ENCODE data around the gene GPX5. TPM values are rescaled to one million over a fixed set of nuclear protein-coding genes. Genes with fewer than 3 reads are reported as not detected.
"Not testable (repeated sequence)": the region's sequence is repeated elsewhere in the genome, so short reads cannot be mapped to it uniquely, and the experiment has no call there.

GPX5 gene
- total RNA-seq, 1 donor from 2014 or later = not detected

DNA sequence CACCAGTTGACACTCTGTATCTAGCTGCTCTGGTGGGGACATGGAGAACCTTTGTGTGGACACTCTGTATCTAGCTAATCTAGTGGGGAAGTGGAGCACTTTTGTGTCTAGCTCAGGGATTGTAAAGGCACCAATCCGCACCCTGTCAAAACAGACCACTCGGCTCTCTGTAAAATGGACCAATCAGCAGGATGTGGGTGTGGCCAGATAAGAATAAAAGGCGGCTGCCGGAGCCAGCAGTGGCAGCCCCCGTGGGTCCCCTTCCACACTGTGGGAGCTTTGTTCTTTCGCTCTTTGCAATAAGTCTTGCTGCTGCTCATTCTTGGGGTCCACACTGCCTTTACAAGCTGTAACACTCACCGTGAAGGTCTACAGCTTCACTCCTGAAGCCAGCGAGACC is 13.3 kb upstream of the GPX5 start:
- ATAC-seq; DNase-seq (ENCODE audit: low spot score): not testable (repeated sequence)

DNA sequence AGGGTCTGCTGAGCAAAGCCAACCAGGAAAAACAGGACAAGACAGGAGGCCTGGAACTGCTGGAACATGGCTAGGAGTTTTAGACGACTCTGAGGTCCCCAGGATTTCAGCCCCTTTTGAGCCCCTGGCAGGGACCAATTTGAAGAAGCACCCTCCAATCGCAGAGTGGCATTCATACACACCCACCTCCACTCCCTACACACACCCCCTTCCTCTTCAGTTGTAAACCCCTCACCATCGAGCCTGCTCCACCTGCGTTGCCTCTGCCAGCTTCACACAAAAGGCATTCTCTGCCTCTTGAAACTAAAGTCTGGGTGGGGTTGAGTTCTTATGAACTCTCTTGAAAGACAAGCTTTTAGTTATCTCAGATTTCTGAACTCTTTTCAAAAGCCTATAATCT is 10.0 kb upstream of the GPX5 start, which contains the start of gene GPX6:
GPX6 (minus strand) TSS at position 118 of the 400 bp plus-strand sequence; CDS start at position 68, 50 bp downstream.
- ATAC-seq (no peak), DNase-seq (ENCODE audit: low spot score) (no peak)

DNA sequence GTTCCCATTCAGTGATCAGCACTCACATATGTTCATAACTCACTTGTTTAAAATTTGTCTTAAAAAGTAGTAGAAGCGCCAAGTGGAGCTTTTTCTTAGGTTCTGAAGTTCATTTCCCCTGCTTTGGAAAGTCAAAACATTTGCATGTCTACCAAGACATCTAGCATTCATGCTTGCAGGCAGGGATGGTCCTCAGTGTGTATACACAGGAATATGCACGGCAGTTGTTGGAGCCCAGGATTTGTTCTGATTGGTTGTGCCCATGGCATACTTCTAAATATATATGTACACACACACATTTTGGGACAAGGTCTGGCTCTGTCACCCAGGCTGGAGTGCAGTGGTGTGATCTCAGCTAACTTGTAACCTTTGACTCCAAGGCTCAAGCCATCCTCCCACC is 7.7 kb upstream of the GPX5 start:
- ATAC-seq (no peak), DNase-seq (ENCODE audit: low spot score) (no peak)

DNA sequence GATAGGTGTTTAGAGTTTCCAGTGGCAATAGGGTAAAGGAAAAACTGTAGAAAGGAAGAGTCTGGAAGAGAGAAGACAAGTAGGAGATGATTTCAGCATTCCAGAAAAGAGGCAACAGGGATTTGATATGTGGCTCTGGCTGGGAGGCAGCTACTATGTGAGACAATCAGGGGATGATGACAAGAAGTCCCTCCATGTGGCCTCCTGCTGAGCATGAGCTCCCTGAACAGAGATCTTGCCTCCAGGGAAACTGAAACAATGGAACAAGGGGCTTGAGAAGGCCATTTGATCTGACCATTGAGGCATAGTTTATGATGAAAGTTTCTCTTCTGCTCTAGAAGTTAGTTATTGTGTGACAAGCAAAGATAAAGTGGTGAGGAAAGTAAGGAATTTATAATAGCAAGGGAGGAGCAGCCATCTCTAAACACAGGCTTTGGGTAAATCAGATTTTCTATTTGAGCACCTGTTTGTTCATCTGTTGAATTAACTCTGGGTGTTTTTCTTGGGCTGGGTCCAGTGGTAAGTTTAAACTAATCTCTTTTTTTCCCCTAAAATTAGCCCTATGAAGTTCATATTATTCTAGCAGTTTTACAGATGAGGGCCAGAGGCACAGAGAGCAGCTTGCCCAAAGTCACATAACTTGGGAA is 3.0 kb upstream of the GPX5 start:
- DNase-seq (ENCODE audit: low spot score) (no peak), ATAC-seq (no peak)

DNA sequence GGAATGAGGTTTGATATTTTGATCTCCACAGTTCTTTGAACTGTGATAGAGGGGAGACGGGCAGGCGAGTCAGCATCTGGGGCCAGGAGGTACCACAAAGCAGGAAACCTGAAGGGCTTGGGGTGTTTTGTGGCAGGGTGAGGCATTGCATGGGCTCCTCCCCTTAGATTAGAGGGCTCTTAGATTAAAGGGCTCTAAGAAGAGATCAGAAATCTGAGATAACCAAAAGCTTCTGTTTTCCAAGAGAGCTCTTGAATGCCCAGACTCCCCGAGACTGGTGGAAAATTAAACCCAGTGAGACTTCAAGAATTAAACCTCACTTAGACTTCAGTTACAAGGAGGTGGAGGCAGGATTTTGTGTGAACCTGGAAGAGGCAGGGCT is 2.4 kb upstream of the GPX5 start:
- ATAC-seq (no peak), DNase-seq (ENCODE audit: low spot score) (no peak)

DNA sequence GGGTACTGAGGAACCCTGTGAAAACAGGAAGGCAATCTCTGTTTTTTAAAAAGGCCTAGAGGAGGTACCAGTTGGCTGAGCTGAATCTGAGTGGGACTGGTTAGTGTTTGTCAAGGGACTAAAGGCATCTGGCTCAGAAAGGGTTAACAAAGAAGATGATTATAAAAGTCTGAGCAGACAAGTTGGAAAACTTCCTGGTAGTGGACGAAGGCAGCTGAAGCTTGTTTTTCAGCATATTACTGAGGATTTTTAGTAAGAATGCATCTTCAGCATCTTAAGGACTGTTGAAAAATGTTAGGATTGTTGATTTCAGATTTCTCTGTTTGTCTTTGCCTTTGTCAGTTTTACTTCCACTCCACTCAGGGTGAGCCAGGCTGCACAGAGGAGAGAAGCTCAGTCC is 5.1 kb downstream of the GPX5 start:
- no peak for ATAC-seq
- no peak for DNase-seq (ENCODE audit: low spot score)

DNA sequence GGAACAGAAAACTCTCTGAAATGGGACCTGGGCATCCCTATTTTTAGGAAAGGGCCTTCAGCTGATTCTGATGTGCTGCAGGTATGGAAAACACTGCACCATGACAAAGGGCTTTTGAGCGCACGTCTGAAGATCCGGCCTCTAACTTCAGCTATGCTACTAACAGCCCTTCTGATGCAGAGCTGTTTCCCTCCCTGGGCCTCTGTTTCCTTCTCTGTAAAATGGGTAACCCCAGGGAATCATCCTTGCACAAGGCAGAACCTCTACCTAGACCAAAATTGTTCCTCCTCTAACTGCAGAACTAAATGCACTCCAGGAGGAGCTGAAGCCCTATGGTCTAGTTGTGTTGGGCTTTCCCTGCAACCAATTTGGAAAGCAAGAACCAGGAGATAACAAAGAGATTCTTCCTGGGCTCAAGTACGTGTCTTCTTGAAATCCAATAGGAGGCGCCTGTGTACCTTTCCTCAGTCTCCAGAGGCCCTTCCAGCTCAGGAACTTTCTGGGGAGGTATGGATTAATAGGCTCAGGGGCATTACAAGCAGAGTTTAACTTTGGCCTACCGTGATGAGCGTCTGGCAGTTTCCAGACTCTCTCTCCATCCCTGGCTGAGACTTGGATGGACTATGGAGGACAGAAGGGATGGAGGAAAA is 5.9 kb downstream of the GPX5 start:
- DNase-seq (ENCODE audit: low spot score) (no peak), ATAC-seq (no peak)

DNA sequence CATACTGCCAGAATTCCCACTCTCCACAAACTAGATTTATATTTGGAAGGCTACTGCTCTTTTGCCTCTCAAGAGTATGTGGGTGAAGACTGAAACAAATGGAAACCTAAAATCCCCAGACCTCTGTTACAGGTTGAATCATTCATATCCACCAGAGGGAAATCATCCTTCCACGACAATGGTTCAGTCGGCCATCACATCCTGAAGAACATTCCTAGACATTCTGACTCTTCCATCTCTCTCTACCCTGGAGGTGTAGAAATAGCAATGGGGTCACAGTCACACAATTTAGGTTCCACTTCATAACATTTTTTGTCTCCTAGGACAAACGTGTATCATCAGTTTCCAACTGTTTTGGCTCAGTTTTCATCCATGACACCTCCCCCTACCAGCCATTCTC is 8.6 kb downstream of the GPX5 start:
- ATAC-seq (no peak), DNase-seq (ENCODE audit: low spot score) (no peak)

DNA sequence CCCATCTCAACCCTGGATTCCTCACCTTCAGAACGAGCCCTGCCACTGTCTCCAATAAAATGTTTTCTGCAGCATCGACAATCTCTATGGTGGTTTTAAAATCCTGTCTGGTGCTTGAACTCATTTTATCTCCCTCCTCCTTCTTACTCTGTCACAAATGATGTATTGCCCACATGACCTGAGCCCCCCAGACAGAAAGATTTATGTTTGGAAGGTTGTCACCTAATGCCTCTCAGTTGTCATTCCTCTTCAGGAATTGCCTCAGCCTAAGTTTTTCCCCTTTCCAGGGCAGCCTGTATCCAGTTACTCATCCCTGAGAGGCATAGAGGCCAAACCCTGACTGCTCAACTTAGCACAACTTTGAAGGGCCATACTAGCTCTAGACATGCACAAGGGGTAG is 9.2 kb downstream of the GPX5 start:
- ATAC-seq (no peak), DNase-seq (ENCODE audit: low spot score) (no peak)

DNA sequence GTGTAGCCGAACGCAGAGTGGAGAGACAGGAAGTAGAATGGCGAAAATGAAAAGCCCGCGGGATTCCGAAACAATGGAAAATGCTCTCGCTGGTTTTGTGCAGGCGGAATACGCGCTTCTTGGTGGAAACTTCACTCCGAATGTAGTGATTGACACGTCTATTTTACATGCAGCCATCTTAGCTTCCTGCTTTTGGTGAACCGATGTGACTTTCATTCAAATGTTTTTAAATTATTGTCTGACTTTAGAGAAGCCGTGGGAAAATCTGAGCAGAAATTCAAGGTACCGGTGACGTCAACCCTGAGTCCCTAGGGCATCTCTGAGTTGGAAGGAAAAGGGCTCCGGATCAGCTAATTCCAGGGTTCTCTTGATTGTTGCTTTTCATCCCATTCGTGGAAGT is 11.4 kb downstream of the GPX5 start:
- DNase-seq (ENCODE audit: low spot score) = no peak
- ATAC-seq = no peak

DNA sequence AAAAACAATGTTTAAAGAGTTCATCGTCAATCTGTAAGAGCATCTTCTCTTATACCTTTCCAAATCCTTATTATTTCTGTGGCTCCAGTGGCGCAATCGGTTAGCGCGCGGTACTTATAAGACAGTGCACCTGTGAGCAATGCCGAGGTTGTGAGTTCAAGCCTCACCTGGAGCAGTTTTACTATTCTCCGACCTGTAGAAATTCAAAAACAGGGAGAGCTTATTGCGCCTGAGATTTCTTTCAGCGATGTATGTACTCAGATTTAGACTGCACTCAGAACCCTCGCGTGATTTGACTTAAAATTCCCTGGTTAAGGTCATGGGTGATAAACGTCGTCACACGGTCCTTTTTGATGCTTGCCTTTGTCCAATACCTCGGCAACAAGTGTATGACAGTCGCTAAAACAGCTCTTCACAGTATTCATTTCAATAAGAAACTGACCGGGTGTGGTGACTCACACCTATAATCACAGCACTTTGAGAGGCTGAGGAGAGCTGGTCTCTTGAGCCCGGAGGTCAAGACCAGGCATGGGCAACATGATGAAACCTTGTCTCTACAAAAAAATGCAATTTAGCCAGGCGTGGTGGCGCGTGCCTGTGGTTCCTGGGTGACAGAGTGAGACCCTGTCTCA is 11.9 kb downstream of the GPX5 start:
- DNase-seq (ENCODE audit: low spot score) (no peak), ATAC-seq (no peak)

DNA sequence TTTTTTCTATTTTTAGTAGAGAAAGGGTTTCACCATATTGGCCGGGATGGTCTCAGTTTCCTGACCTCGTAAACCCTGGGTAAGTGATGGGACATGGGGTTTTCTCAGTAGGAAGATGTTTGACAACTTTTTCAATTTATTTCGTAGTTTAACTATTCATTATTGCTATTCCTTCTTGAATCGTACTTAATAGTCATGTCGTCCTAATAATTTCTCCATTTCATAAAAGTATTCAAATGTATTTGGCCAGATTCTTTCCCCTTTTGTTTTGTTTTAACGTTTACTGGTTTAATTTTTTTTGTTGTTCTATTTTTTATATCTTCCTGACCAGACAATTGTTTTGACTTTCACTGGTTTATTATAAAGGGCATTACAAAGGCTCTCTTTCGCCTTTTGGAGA is 16.3 kb downstream of the GPX5 start:
- DNase-seq (ENCODE audit: low spot score) = no peak
- ATAC-seq = no peak

DNA sequence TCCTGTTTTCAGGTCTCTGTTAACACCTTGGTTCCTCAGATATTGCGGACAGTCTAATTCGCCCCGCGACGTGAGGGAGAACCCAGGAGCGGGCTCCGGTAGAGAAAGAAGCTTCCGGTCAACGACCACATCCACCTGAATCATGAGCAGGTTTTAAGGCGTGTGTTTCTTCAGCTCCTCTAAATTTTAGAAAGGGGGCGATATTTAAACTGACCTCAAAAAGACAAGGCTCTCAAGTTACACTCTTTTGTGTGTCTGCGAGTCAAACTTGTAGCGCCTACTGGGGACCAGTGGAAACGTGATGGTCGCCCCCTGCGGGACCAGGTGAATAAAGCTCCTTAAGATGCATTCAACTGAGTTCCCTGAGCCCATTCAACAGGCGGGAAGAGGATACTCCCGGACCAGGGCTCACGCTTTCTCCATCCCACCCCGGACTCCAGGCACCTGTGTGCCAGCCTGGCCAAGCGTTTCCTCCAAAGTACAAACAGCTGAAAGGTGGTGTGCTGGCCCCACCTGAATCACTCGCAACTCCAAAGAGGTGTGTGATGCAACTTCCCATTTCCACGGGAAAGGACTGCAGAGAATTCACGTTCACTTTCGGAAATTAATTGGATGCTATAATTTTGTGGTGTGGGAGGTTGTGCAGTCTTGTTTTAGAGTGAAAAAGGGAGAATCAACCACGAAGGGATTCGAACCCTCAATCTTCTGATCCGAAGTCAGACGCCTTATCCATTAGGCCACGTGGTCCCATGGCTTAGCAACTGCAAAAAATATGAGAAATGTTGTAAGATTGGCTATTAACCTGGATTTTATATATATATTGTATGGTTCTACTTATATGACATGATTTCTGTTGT is 17.0 kb downstream of the GPX5 start:
- ATAC-seq (peak; percentile 72), DNase-seq (ENCODE audit: low spot score) (peak; percentile 50)

DNA sequence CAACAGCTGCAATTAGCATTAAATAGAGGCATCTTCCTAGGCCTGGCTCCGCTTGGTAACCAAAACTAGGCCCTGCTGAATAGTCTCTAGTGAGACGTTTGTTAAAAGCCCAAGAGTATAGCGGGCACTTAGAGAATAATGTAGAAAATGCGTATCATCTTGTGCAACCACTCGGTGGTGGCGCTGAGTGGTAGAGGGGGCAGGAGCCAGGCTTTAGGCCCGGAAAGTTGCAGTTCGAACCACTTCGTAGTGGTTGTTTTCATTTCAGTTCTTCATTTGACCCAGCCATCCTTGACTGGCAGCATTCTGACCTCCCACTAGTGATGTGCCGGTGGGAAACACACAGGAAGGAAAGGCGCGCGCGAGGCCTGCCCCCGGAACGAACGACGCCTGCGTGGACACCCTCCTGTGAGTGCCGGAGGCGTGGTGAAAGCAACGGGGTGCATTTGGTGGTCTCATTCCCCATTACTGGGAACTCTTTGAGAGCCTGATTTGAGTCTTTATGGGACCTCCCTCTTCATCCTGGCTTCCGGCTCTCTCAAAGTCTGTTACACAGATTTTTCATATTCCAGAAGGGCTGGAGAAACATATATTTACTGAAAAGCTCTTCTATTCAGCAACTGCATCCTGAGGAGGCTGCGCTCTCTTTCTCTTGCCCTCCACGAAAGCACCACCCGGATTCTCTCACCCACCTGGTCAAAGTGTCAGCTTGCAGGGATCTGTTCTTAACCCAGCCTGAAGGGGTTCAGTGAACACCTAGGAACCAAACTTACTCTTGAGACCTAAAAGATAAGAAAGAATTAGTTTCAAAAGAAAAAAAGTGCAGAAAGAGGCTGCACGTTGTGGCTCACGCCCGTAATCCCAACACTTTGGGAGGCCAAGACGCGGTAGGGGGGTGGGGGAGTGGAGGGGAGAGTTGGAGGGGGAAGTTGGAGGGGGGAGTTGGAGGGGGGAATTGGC is 18.2 kb downstream of the GPX5 start:
- ATAC-seq = no peak
- no peak for DNase-seq (ENCODE audit: low spot score)

DNA sequence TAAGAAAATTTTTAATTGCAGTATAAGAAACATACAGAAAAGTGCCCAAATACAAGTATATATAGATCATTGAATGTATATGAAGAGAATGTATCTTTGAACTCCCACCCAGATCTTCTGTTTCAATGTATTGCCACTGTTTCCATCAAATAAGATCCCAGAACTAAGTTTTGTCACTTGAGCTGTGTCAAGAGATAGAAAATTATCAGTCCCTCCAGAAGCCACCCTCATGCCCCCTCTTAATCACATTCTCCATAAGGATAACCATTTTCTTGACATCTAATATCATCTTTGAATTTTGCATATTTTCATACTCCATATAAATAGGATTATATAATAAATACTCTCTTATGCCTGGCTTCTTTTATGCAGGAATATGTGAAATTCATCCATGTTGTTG is 20.3 kb downstream of the GPX5 start:
- DNase-seq (ENCODE audit: low spot score) = no peak
- no peak for ATAC-seq

DNA sequence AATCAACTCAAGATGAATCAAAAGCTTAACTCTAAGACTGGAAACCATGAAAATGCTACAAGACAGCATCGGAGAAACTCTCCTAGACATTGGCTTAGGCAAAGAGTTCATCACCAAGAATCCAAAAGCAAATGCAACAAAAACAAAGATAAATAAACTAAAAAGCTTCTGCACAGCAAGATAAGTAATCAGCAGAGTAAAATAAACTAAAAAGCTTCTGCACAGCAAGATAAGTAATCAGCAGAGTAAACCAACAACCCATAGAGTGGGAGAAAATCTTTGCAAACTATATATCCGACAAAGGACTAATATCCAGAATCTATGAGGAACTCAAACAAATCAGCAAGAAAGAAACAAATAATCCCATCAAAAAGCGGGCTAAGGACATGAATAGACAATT is 21.3 kb downstream of the GPX5 start:
- ATAC-seq; DNase-seq (ENCODE audit: low spot score): not testable (repeated sequence)

DNA sequence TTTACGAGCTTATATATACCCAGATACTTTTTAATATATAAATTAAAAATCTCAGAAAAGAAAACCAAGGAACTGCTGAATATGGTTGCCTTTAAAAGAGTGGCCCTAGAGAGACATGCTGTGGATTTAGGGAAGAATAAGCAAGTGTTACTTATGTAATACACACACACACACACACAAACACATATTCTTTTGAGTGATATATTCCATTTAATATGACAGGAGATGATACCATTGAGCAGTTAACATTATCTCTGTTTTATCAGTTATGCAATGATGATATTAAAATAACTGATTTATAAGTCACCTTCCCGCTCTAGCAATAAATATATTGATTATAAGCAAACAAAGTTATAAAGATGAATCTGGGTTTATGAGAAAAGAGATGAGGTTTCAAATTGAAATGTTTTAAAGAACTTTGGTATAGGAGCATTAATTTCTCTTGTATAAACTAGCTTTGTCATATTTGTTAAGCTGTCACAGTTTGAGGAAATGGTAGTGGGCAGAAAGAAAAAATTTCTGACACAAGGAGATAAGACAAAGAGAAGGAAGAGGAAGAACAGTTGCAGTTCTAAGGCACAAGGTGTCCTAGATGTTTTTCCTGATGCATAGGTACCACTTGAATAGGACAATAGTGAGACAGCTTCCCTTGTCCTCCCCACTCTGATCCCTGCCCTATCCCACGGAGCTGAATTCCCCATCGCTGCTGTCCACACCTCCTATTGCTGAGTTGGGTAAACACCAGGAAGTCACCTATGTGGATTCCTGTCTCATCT is 26.4 kb downstream of the GPX5 start:
- no peak for ATAC-seq
- DNase-seq (ENCODE audit: low spot score) = no peak

DNA sequence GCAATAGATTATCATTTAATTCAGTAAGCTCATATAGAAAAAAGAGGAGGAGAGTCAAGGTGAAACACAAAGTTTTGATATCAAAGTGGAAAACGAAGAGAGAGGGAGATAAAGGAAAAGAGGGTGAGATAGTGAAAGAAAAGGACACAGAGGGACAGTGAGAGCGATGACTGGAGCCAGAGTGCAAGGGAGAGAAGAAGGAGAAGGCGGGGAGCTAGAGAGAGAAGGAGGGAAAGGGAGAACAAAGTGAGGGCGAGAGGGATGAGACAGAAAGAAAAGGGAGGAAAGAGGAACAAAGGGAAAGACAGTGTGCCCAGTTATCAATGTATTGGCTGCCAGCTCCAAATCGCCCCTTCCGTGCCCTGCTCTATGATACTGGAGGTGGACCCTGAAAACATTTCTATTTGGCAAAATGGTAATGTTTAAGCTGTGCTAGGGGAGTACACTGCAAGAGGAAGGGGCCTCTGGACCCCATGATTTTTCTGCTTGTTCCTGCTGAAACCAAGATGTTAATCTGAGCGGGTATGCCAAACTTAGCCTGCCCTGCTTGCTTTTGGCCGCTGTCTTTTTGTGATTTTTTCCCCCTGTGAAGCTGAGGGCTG is 27.8 kb downstream of the GPX5 start:
- peak; percentile 33 for ATAC-seq
- no peak for DNase-seq (ENCODE audit: low spot score)
